Kasumi-1 (cell line): ENCODE results near the gene CPN1.
"Not testable (repeated sequence)": the region's sequence is repeated elsewhere in the genome, so short reads cannot be mapped to it uniquely, and the experiment has no call there.

Experiments
- DNase-seq, 2 experiments: peaks; one replicate each; lab custom pipeline; 2025; lab: John Stamatoyannopoulos, UW

CPN1 gene

GRCh38 chr10:100081075-100082001 is at the start of gene CPN1:
TSS of gene CPN1 (minus strand) at chr10:100081869. CDS start at chr10:100081625, 244 bp downstream.
- no peak for DNase-seq

GRCh38 chr10:100130831-100131230 is 49.2 kb upstream of the CPN1 start:
- DNase-seq: no peak

GRCh38 chr10:100129424-100129823 is 47.8 kb upstream of the CPN1 start:
- no peak for DNase-seq

- DNase-seq: no peak
Measured at GRCh38 chr10:100128951-100129350, 47.3 kb upstream of the CPN1 start.

GRCh38 chr10:100125335-100125734 is 43.7 kb upstream of the CPN1 start:
- not testable (repeated sequence) for DNase-seq

GRCh38 chr10:100124097-100124496 is 42.4 kb upstream of the CPN1 start:
- no peak for DNase-seq

- no peak for DNase-seq
Measured at GRCh38 chr10:100122780-100123179, 41.1 kb upstream of the CPN1 start.

GRCh38 chr10:100120550-100120949 is 38.9 kb upstream of the CPN1 start:
- no peak for DNase-seq

GRCh38 chr10:100119726-100120125 is 38.1 kb upstream of the CPN1 start:
- no peak for DNase-seq

- DNase-seq: no peak
Measured at GRCh38 chr10:100114976-100115770, 33.5 kb upstream of the CPN1 start.

GRCh38 chr10:100114460-100114859 is 32.8 kb upstream of the CPN1 start:
- no peak for DNase-seq

GRCh38 chr10:100109670-100110069 is 28.0 kb upstream of the CPN1 start:
- DNase-seq: no peak

- no peak for DNase-seq
Measured at GRCh38 chr10:100106865-100107264, 25.2 kb upstream of the CPN1 start.

GRCh38 chr10:100104300-100104699 is 22.6 kb upstream of the CPN1 start:
- no peak for DNase-seq

GRCh38 chr10:100103581-100103980 is 21.9 kb upstream of the CPN1 start:
- DNase-seq: no peak

- DNase-seq: no peak
Measured at GRCh38 chr10:100101192-100102076, 19.8 kb upstream of the CPN1 start.

- DNase-seq: peak in 1 of 2 experiments; percentile 28
Measured at GRCh38 chr10:100100651-100101184, 19.0 kb upstream of the CPN1 start.

GRCh38 chr10:100089241-100089640 is 7.6 kb upstream of the CPN1 start:
- no peak for DNase-seq

- not testable (repeated sequence) for DNase-seq
Measured at GRCh38 chr10:100086708-100087107, 5.0 kb upstream of the CPN1 start.

- DNase-seq: no peak
Measured at GRCh38 chr10:100085596-100085995, 3.9 kb upstream of the CPN1 start.

- DNase-seq: no peak
Measured at GRCh38 chr10:100083623-100084022, 2.0 kb upstream of the CPN1 start.

- DNase-seq: not testable (repeated sequence)
Measured at GRCh38 chr10:100082276-100082675, 607 bp upstream of the CPN1 start.
